NCI-H748 treated with DMSO at 0.1 percent for 48 hours (cell line): ENCODE measurements around the gene MYH9.
"Not testable (repeated sequence)": the region's sequence is repeated elsewhere in the genome, so short reads cannot be mapped to it uniquely, and the experiment has no call there.

Experiments used
- DNase-seq: peaks from one replicate; lab custom pipeline; 2025; lab: John Stamatoyannopoulos, UW

Gene MYH9

GRCh38 chr22:36413022-36413775, 25.4 kb upstream of the MYH9 start:
- DNase-seq, result no peak

GRCh38 chr22:36411589-36412258, 24.0 kb upstream of the MYH9 start:
- no peak for DNase-seq

- peak; percentile 91 for DNase-seq
Measured at GRCh38 chr22:36409911-36410756, 22.4 kb upstream of the MYH9 start.

GRCh38 chr22:36409554-36409910, 21.8 kb upstream of the MYH9 start:
- DNase-seq, result not testable (repeated sequence)

GRCh38 chr22:36409056-36409455, 21.3 kb upstream of the MYH9 start:
- no peak for DNase-seq

GRCh38 chr22:36406721-36407120, 19.0 kb upstream of the MYH9 start:
- no peak for DNase-seq

GRCh38 chr22:36405671-36406538, 18.1 kb upstream of the MYH9 start:
- no peak for DNase-seq

GRCh38 chr22:36405221-36405661, 17.5 kb upstream of the MYH9 start:
- DNase-seq, result no peak

- no peak for DNase-seq
Measured at GRCh38 chr22:36404446-36404845, 16.7 kb upstream of the MYH9 start.

GRCh38 chr22:36399472-36399778, 11.7 kb upstream of the MYH9 start:
- no peak for DNase-seq

- DNase-seq, result no peak
Measured at GRCh38 chr22:36398601-36399471, 11.1 kb upstream of the MYH9 start.

- DNase-seq, result no peak
Measured at GRCh38 chr22:36397131-36398093, 9.6 kb upstream of the MYH9 start.

GRCh38 chr22:36395915-36396314, 8.1 kb upstream of the MYH9 start:
- no peak for DNase-seq

GRCh38 chr22:36395055-36395849, 7.5 kb upstream of the MYH9 start:
- no peak for DNase-seq

GRCh38 chr22:36391638-36392037, 3.9 kb upstream of the MYH9 start:
- DNase-seq, result no peak

- not testable (repeated sequence) for DNase-seq
Measured at GRCh38 chr22:36389122-36389521, 1.4 kb upstream of the MYH9 start.

- DNase-seq, result no peak
Measured at GRCh38 chr22:36387709-36387958, 133 bp downstream of the MYH9 start.

GRCh38 chr22:36386900-36387708, 663 bp downstream of the MYH9 start:
- no peak for DNase-seq
